ENCODE data around the gene SORCS1. TPM values are rescaled to one million over a fixed set of nuclear protein-coding genes. Genes with fewer than 3 reads are reported as not detected.

Gene SORCS1
- total RNA-seq, 1 donor from 2014 or later = 13.6 TPM

DNA sequence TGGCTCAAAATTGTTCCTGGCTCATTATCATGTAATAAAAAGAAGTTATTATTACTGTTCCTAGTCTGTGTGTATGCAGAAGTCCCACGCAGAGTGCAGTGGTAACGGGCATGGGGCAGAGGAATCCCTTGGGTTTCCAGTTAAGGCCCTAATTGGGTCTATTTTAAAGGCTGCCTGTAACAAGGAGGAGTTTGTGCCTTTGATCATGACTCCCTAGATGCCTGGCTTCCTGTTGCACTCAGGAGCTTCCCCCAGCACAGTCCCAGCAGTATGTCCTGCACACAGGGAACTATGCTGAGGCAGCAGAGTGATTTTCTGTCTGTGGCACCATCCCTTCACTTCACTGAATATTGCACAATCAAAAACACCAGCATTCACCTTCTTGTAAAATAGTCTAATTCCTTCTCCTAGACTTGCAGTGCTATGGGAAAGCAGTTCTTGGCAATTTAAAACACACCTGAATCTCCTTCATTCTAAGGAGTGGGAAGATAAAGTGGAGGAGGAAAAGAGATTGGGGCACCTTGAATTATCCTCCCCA is 22.9 kb downstream of the SORCS1 start:
- H3K4me3 Mint-ChIP-seq (ENCODE audit: low read depth) = no peak overlapping the region
- H3K27me3 Mint-ChIP-seq = no peaks in the 10 kb centered on the region
- no peak overlapping the region for H3K27ac Mint-ChIP-seq
- no peaks in the 10 kb centered on the region for H3K4me1 Mint-ChIP-seq (ENCODE audit: low read depth)
- H3K36me3 Mint-ChIP-seq (ENCODE audit: insufficient read depth) = peaks cover 2% of the 10 kb centered on the region
- TF ChIP-seq, protein P1, sequence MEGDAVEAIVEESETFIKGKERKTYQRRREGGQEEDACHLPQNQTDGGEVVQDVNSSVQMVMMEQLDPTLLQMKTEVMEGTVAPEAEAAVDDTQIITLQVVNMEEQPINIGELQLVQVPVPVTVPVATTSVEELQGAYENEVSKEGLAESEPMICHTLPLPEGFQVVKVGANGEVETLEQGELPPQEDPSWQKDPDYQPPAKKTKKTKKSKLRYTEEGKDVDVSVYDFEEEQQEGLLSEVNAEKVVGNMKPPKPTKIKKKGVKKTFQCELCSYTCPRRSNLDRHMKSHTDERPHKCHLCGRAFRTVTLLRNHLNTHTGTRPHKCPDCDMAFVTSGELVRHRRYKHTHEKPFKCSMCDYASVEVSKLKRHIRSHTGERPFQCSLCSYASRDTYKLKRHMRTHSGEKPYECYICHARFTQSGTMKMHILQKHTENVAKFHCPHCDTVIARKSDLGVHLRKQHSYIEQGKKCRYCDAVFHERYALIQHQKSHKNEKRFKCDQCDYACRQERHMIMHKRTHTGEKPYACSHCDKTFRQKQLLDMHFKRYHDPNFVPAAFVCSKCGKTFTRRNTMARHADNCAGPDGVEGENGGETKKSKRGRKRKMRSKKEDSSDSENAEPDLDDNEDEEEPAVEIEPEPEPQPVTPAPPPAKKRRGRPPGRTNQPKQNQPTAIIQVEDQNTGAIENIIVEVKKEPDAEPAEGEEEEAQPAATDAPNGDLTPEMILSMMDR (IDR thresholded peaks at IDR 0.05; ENCODE audit: unreplicated experiment) = no peak
- DNase-seq (ENCODE audit: low spot score, unreplicated experiment) = no peak
- H3K9me3 Mint-ChIP-seq (ENCODE audit: low read depth) = no peaks in the 10 kb centered on the region

DNA sequence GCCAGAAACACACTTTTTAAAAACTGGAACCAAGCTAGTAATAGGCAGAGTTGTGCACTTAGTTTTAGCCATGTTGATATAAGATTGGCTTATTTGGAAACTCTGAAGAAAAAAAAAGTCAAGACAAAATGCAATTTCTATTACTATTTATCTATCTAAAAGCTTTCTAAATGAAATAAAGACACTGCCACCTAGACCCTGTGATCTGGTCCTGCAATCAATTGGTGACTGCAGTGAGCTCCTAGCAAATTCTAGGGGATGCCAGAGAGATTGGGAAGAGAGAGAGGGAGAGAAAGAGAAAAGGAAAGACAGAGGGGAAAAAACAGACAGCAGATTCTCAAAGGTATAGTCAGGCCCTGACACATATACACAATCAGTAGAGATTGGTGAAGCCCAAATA is 25.3 kb downstream of the SORCS1 start:
- no peak for DNase-seq (ENCODE audit: low spot score, unreplicated experiment)
- H3K27ac Mint-ChIP-seq = no peak overlapping the region
- peaks cover 2% of the 10 kb centered on the region for H3K36me3 Mint-ChIP-seq (ENCODE audit: insufficient read depth)
- TF ChIP-seq, protein P1 (IDR thresholded peaks at IDR 0.05; ENCODE audit: unreplicated experiment) = no peak
- no peak overlapping the region for H3K4me3 Mint-ChIP-seq (ENCODE audit: low read depth)
- no peaks in the 10 kb centered on the region for H3K4me1 Mint-ChIP-seq (ENCODE audit: low read depth)
- H3K27me3 Mint-ChIP-seq = no peaks in the 10 kb centered on the region
- H3K9me3 Mint-ChIP-seq (ENCODE audit: low read depth) = no peaks in the 10 kb centered on the region

DNA sequence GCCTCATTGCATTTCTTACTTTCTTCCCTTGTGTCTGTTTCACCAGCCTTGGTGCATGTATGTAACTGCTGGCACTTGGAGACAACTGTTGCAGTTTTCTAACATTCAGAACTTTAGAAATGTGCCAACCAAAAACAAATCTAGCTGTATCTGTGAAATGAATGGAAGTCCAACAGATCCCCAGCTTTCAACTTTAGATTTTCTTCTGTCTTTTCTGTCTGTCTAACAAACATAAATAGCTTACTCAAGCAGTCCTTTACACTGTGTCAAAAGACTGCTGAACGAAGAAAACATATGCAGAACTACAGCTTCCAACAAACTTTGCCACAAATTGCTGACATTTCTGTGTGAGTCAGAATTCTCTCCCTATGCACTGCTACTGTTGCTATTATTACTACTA is 30.9 kb downstream of the SORCS1 start:
- TF ChIP-seq, protein P1 (IDR thresholded peaks at IDR 0.05; ENCODE audit: unreplicated experiment) = no peak
- no peak for DNase-seq (ENCODE audit: low spot score, unreplicated experiment)
- H3K27me3 Mint-ChIP-seq = no peaks in the 10 kb centered on the region
- H3K36me3 Mint-ChIP-seq (ENCODE audit: insufficient read depth) = peaks cover 3% of the 10 kb centered on the region
- no peak overlapping the region for H3K27ac Mint-ChIP-seq
- peaks cover 37% of the 10 kb centered on the region for H3K4me1 Mint-ChIP-seq (ENCODE audit: low read depth)
- H3K9me3 Mint-ChIP-seq (ENCODE audit: low read depth) = no peaks in the 10 kb centered on the region
- no peak overlapping the region for H3K4me3 Mint-ChIP-seq (ENCODE audit: low read depth)

DNA sequence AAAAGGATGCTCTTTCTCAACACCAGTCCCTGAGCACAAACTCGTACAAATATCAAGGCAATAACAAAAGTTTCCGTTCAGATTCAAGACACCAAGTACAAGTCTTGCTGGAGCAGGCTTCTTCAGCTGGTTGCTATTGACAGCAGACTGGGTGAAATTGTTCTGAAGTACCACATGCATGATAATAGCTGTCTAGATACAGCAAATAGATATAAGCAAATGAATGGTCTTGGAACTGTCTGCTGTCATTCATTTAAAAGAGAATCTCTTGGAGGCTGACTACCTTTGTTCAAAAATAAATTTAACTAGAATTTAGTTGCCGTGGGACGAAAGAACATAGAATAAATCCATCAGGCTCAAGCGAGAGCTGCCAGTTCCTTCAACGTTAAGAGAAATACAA is 35.5 kb downstream of the SORCS1 start:
- Mint-ChIP-seq H3K27me3 (no peaks in the 10 kb centered on the region), H3K27ac (no peak overlapping the region), H3K4me1 (ENCODE audit: low read depth) (peaks cover 58% of the 10 kb centered on the region), H3K36me3 (ENCODE audit: insufficient read depth) (peaks cover 2% of the 10 kb centered on the region), H3K9me3 (ENCODE audit: low read depth) (no peaks in the 10 kb centered on the region), H3K4me3 (ENCODE audit: low read depth) (no peak overlapping the region)
- TF ChIP-seq, protein P1 (IDR thresholded peaks at IDR 0.05; ENCODE audit: unreplicated experiment) = no peak
- DNase-seq (ENCODE audit: low spot score, unreplicated experiment) = no peak

DNA sequence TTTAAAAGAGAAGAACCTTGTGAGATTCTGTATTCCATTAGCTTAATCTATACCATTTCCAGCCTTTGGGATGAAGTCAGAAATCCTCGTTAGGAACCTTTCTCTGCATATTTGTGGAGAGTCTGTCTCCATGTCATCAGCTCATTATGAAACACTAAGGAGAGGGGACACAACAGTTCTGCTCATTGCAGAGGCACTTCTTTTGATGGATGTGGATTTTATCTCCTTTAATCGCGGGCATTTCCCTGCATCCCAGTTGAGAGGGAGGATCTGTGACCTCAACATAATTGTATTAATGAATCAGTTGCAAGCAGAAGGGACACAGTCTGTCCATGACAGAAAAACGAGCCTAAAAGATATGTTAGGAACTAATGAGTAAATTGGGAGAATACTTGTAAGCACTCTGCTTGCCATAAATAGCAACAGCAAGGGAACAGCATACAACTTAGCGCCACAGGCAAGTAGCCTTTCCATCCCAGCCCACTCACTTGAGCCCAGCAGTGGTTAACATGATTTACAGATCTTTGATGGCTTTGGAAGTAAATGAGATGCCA is 37.9 kb downstream of the SORCS1 start:
- no peak for DNase-seq (ENCODE audit: low spot score, unreplicated experiment)
- Mint-ChIP-seq H3K9me3 (ENCODE audit: low read depth) (no peaks in the 10 kb centered on the region), H3K36me3 (ENCODE audit: insufficient read depth) (peaks cover 2% of the 10 kb centered on the region), H3K4me3 (ENCODE audit: low read depth) (no peak overlapping the region), H3K27me3 (no peaks in the 10 kb centered on the region), H3K27ac (no peak overlapping the region), H3K4me1 (ENCODE audit: low read depth) (peaks cover 42% of the 10 kb centered on the region)
- TF ChIP-seq, protein P1 (IDR thresholded peaks at IDR 0.05; ENCODE audit: unreplicated experiment) = no peak
